Sciatic nerve (tissue), 2 donors: ENCODE results near the gene EGFL6. TPM values are rescaled to one million over a fixed set of nuclear protein-coding genes. Genes with fewer than 3 reads are reported as not detected.
"Not testable (repeated sequence)": the region's sequence is repeated elsewhere in the genome, so short reads cannot be mapped to it uniquely, and the experiment has no call there.

Source experiments
- ATAC-seq: fragments of 200-7000 bp; cut with Tn5 transposase; one replicate; pipeline ENCODE4 v1.9.1; 2020; ENCODE audit warnings: mild to moderate bottlenecking, moderate library complexity
- DNase-seq: peaks from one replicate; pipeline ENCODE4 v3.0.0-alpha.2; 2020; ENCODE audit warnings: low spot score
- intact Hi-C: fragments of 100-400 bp; cut with DNase I; formaldehyde crosslinking; loops from one replicate; pipeline ENCODE4 v1.14.2; 2022
- microRNA-seq: library from miRNA; unstranded; fragments of <30 nt; microRNA quantifications from one replicate; pipeline ENCODE4 v1.2.0, GENCODE V29; 2020
- total RNA-seq: library from RNA; stranded (reverse); fragmentation: NEBNext Ultra II Directional; extraction: Animal tissue kit (Norgen Biotek cat#: 25700); gene quantifications from one replicate; pipeline ENCODE4 v1.2.1, GENCODE V29; 2021
- donor health status: DM: no; HTN: no; CAD: no.
- donor health status: DM: no; HTN: no; CAD: no.

Gene EGFL6
- total RNA-seq, 1 donor from 2014 or later, result 1.6 TPM

- ATAC-seq, intact Hi-C loops, DNase-seq: not testable (repeated sequence)
These were observed 110.3 kb downstream of the EGFL6 start for GRCh38 chrX:13679700-13680099.

- intact Hi-C loops, result no loop called here
- no peak for ATAC-seq
- DNase-seq, result no peak
These were observed 112.2 kb downstream of the EGFL6 start for GRCh38 chrX:13681595-13681994.

Small RNA genes within 50 kb of the gene (microRNA-seq; reads per million reads assigned to microRNA genes)
- not detected for gene MIR6086

Other genes with a start within 250 kb of the EGFL6 start
- not detected for gene ATXN3L, start 249.5 kb upstream of the EGFL6 start, total RNA-seq
- gene TCEANC, start 83.5 kb downstream of the EGFL6 start, total RNA-seq, result 10.9 TPM
- 27.2 TPM for gene RAB9A, start 119.5 kb downstream of the EGFL6 start, total RNA-seq
- 15.7 TPM for gene TRAPPC2, start 165.0 kb downstream of the EGFL6 start, total RNA-seq
- 46.6 TPM for gene OFD1, start 165.1 kb downstream of the EGFL6 start, total RNA-seq
- gene GPM6B, start 247.5 kb downstream of the EGFL6 start, total RNA-seq, result 527 TPM